MCF 10A (cell line): ENCODE measurements around the gene CDK11B. TPM values are rescaled to one million over a fixed set of nuclear protein-coding genes. Genes with fewer than 3 reads are reported as not detected.

Source experiments
- BruUV-seq: library from RNA; stranded (reverse); fragments of 400-500 nt; replicated peaks from 2 replicates; lab custom pipeline; 2021; lab: Mats Ljungman, UMichigan
- CTCF ChIA-PET: fragments of 300-600 bp; sonication (Branson Sonifier 250); formaldehyde crosslinking; extraction: SDS; loops from one replicate; lab custom pipeline; 2021; ENCODE audit warnings: antibody characterized with exemption, inconsistent platforms; lab: Yijun Ruan, JAX
- POLR2A ChIA-PET: fragments of 300-600, 350-650 bp; sonication (Branson Sonifier 250); formaldehyde crosslinking; extraction: SDS; loops from one replicate; lab custom pipeline; 2020; ENCODE audit warnings: antibody characterized with exemption, inconsistent platforms; lab: Yijun Ruan, JAX
- DNase-seq: peaks from one replicate; pipeline ENCODE4 v3.0.0-alpha.2; 2018; ENCODE audit not compliant: unreplicated experiment
- H3K27ac Mint-ChIP-seq: one replicate; pipeline ENCODE4 v1.8.0; 2022; ENCODE audit warnings: mild to moderate bottlenecking, low read depth, mixed read lengths; ENCODE audit not compliant: unreplicated experiment
- H3K27me3 Mint-ChIP-seq: one replicate; pipeline ENCODE4 v1.8.0; 2022; ENCODE audit warnings: mixed read lengths; ENCODE audit not compliant: insufficient read depth, unreplicated experiment
- H3K36me3 Mint-ChIP-seq: one replicate; pipeline ENCODE4 v1.8.0; 2022; ENCODE audit warnings: mild to moderate bottlenecking, moderate library complexity, mixed read lengths; ENCODE audit not compliant: insufficient read depth, unreplicated experiment
- H3K4me1 Mint-ChIP-seq: one replicate; pipeline ENCODE4 v1.8.0; 2022; ENCODE audit warnings: mixed read lengths; ENCODE audit not compliant: insufficient read depth, unreplicated experiment
- H3K4me3 Mint-ChIP-seq: one replicate; pipeline ENCODE4 v1.8.0; 2022; ENCODE audit warnings: mild to moderate bottlenecking, moderate library complexity, mixed read lengths; ENCODE audit not compliant: unreplicated experiment
- H3K9me3 Mint-ChIP-seq: one replicate; pipeline ENCODE4 v1.8.0; 2022; ENCODE audit warnings: mixed read lengths; ENCODE audit not compliant: unreplicated experiment
- intact Hi-C: fragments of 100-400 bp; cut with micrococcal nuclease; formaldehyde crosslinking; loops from 2 replicates; pipeline ENCODE4 v1.14.1; 2022
- total RNA-seq: library from RNA; stranded (reverse); gene quantifications from 2 replicates; pipeline ENCODE4 v1.2.3, GENCODE V29; 2022
- TF ChIP-seq, protein P1 (sequence below): fragments of 200-600 bp; IDR thresholded peaks from one replicate; pipeline ENCODE4 v1.8.0; 2022; ENCODE audit warnings: antibody characterized with exemption, mild to moderate bottlenecking; ENCODE audit not compliant: unreplicated experiment

The CDK11B gene
- total RNA-seq, 1 experiment from 2014 or later: 32.0 TPM

DNA sequence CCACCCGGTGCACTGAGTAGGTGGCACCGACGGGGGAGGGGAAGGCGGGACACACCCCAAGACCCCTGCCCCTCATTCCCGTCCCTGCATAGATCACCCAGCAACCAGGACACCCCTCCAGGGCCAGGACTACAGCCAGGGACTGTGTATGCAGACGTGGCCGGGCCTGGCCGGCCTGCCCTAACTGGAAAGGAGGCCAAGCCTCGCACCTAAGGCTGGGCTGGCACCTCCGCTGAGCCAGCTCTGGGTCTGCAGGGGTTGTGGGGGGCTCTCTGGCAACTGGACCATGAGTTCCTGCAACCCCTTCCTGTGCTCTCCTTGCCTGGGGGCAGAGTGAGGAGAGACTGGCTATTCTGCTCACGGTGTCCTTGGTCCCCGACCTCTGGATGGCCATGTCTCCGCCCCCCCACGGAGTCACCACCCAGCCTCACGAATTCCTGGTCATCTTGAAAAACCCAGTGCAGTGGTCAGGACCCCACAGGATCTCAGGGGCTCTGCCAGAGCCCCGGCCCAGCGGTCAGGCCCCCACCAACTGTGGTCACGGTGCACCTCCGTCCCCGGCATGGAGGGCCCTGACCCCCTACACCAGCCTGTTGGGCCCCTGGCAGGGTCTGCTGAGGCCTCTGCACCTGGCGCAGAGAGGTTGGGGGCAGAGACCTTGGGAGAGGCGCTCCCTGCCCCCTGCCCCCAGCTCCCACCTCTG lies 57.8 kb downstream of the CDK11B start:
- H3K27me3 Mint-ChIP-seq: no peaks in the 10 kb centered on the region
- DNase-seq: no peak
- BruUV-seq: no TSS peak
- TF ChIP-seq, protein P1, sequence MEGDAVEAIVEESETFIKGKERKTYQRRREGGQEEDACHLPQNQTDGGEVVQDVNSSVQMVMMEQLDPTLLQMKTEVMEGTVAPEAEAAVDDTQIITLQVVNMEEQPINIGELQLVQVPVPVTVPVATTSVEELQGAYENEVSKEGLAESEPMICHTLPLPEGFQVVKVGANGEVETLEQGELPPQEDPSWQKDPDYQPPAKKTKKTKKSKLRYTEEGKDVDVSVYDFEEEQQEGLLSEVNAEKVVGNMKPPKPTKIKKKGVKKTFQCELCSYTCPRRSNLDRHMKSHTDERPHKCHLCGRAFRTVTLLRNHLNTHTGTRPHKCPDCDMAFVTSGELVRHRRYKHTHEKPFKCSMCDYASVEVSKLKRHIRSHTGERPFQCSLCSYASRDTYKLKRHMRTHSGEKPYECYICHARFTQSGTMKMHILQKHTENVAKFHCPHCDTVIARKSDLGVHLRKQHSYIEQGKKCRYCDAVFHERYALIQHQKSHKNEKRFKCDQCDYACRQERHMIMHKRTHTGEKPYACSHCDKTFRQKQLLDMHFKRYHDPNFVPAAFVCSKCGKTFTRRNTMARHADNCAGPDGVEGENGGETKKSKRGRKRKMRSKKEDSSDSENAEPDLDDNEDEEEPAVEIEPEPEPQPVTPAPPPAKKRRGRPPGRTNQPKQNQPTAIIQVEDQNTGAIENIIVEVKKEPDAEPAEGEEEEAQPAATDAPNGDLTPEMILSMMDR: no peak
- peak overlapping the region; percentile 63 for H3K4me3 Mint-ChIP-seq
- POLR2A ChIA-PET: interaction anchor here (2.0 kb wide), 1 partner anchor 13 kb away, joined by 6 read pairs; no protein-coding TSS in a partner anchor
- H3K4me1 Mint-ChIP-seq: no peaks in the 10 kb centered on the region
- H3K27ac Mint-ChIP-seq: no peak overlapping the region
- intact Hi-C loops: no loop called here
- no peaks in the 10 kb centered on the region for H3K36me3 Mint-ChIP-seq
- H3K9me3 Mint-ChIP-seq: no peaks in the 10 kb centered on the region
- CTCF ChIA-PET: no interaction called here

DNA sequence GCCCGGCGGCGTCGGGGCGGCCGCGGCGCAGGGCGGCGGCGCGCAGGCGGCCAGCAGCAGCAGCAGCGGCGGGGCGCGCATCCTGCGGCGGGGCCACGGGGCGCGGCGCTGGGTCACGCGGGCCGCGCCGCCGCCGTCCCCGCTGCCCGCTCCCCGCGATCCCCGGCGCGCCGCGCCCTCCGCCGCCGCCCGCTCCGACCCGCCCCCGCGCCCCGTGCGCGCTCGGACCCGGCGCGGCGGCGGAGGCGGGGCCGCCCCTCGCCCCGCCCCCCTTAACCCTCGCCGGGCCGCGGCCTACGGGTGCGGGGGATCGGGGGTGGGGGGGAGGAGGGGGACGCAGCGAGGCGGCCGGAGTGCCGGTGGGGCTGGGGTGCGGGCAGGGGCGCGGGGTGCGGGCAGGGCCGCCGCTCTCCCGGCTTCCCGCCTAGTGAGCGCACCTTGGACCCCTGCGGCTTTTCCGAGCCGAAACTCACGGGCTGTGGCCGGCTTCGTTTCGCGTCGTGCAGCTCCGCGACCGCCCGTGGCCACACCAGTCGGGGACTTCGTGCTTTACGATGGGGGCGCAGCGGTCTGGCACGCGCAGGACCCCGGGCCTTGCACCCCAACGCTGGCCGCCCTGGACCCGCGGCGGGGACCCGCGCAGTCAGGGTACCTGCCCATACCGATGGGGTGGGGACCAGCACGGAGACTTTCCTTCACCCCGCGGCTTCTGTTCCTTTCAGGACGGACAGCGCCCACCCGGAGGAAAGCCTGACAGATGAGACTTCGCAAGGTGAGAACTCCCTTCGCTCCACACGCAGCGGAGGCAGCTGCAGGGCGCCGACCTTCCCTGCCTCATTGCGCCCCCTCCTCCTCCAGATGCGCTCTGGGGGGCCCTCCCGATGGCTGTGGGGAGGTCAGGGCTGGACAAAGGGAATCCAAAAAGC lies 58.6 kb downstream of the CDK11B start, which contains the start of gene FNDC10:
FNDC10 (minus strand) TSS at position 201 of the 926 bp plus-strand sequence; CDS start at position 81, 120 bp downstream.
- ChIA-PET CTCF (no interaction called here), POLR2A (no interaction called here)
- BruUV-seq: no TSS peak
- H3K27ac Mint-ChIP-seq: no peak within 1 kb of the TSS
- peak within 1 kb of the TSS; percentile 63 for H3K4me3 Mint-ChIP-seq
- H3K27me3 Mint-ChIP-seq: no peaks in the 10 kb centered on the region
- no peaks in the 10 kb centered on the region for H3K4me1 Mint-ChIP-seq
- intact Hi-C loops: no loop called here
- no peaks in the 10 kb centered on the region for H3K9me3 Mint-ChIP-seq
- no peak for DNase-seq
- TF ChIP-seq, protein P1: no peak
- H3K36me3 Mint-ChIP-seq: no peaks in the 10 kb centered on the region

DNA sequence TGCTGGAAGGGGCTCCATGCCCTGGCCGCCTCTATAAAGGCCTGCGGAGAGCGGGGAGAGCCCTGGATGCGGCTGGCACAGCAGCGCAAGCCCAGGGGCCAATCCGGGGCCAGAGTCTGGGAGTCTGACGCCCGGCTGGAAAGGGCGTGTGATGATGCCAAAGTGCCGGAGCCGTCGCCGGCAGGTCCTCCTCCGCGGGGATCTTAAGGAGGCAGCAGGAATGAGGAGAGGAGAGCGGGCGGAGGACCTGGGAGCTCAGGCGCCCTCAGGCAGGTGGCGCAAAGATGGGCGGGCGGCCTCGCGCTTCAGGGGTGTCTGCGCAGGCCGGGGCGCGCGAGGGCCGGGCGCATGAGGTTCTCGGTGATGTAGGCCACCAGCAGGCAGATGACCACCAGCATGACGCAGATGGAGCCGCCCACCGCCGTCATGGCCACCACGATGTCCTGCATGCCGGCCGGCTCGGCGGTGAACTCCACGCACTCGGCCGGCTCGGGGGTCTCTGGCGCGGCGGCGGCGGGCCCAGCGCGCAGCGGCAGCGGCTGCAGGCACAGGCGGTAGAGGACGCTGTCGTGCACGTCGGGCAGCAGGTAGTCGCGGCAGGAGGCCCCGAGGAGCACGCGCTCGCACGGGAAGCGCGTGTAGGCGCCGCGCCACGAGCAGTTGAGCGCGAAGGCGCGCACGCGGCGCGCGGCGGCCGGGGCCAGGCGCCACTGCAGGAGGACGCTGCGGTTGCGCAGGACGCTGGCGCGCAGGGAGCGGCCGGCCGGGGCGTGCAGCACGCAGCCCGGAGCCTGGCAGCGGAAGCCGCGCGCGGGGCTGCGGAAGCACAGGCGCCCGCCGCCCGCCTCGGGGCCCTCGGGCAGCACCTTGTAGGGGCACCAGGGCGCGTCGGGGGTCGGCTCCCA lies 59.5 kb downstream of the CDK11B start:
- no peaks in the 10 kb centered on the region for H3K36me3 Mint-ChIP-seq
- intact Hi-C loops: no loop called here
- no peaks in the 10 kb centered on the region for H3K4me1 Mint-ChIP-seq
- CTCF ChIA-PET: interaction anchor here (0.5 kb wide), 1 partner anchor 9 kb away, joined by 4 read pairs; no protein-coding TSS in a partner anchor
- peak overlapping the region; percentile 62 for H3K4me3 Mint-ChIP-seq
- TF ChIP-seq, protein P1: no peak
- H3K9me3 Mint-ChIP-seq: no peaks in the 10 kb centered on the region
- no peak for DNase-seq
- no peak overlapping the region for H3K27ac Mint-ChIP-seq
- no peaks in the 10 kb centered on the region for H3K27me3 Mint-ChIP-seq
- POLR2A ChIA-PET: no interaction called here
- BruUV-seq: no TSS peak
